CD4-positive, CD25-positive, alpha-beta regulatory T cell (primary cell): Measurements from ENCODE around the gene GSTA3. TPM values are rescaled to one million over a fixed set of nuclear protein-coding genes. Genes with fewer than 3 reads are reported as not detected.

Experiments
- ATAC-seq, 2 donors: fragments of 150-1000 bp; cut with Tn5 transposase; one replicate each; pipeline ENCODE4 v1.10.0; 2021; ENCODE audit warnings: low read depth in 2 of 2, moderate number of reproducible peaks in 2 of 2, moderate library complexity in 1 of 2
- DNase-seq, 3 donors: peaks; one replicate each; pipeline versions ENCODE4 v3.0.0 to v3.0.0-alpha.2; 2012 to 2022; ENCODE audit warnings: mixed read lengths in 1 of 3
- H3K27ac ChIP-seq: one replicate; pipeline ENCODE4 v1.7.0; 2013; ENCODE audit warnings: mild to moderate bottlenecking, low read length; ENCODE audit not compliant: insufficient read depth, poor library complexity, severe bottlenecking
- H3K27me3 ChIP-seq: one replicate; pipeline ENCODE4 v1.7.0; 2013; ENCODE audit warnings: low read length; ENCODE audit not compliant: control insufficient read depth, insufficient read depth
- H3K36me3 ChIP-seq: one replicate; pipeline ENCODE4 v1.7.0; 2013; ENCODE audit warnings: mild to moderate bottlenecking, low read length, moderate library complexity; ENCODE audit not compliant: control insufficient read depth, insufficient read depth
- H3K4me1 ChIP-seq: 2 replicates; pipeline ENCODE4 v1.7.0; 2013; ENCODE audit warnings: mild to moderate bottlenecking, low read length; ENCODE audit not compliant: insufficient read depth, control insufficient read depth, poor library complexity, severe bottlenecking
- H3K4me3 ChIP-seq: one replicate; pipeline ENCODE4 v1.7.0; 2013; ENCODE audit warnings: low read depth, mild to moderate bottlenecking, low read length, moderate library complexity
- H3K9me3 ChIP-seq, 2 experiments: 1 replicate in 1 of 2; 2 replicates in 1 of 2; pipeline ENCODE4 v1.7.0; 2013; ENCODE audit warnings: low read length in 2 of 2, mild to moderate bottlenecking in 1 of 2, moderate library complexity in 1 of 2; ENCODE audit not compliant: control insufficient read depth in 2 of 2
- H3K27ac Mint-ChIP-seq, 3 donors: one replicate each; pipeline ENCODE4 v1.8.0; 2020 to 2022; ENCODE audit warnings: mild to moderate bottlenecking in 3 of 3, mixed read lengths in 3 of 3, moderate library complexity in 2 of 3
- H3K27me3 Mint-ChIP-seq: one replicate; pipeline ENCODE4 v1.8.0; 2022; ENCODE audit warnings: mild to moderate bottlenecking, mixed read lengths
- H3K36me3 Mint-ChIP-seq: one replicate; pipeline ENCODE4 v1.8.0; 2020; ENCODE audit warnings: mixed read lengths
- H3K4me1 Mint-ChIP-seq, 4 donors: one replicate each; pipeline ENCODE4 v1.8.0; 2020 to 2022; ENCODE audit warnings: mixed read lengths in 4 of 4, mild to moderate bottlenecking in 1 of 4
- H3K4me3 Mint-ChIP-seq, 4 donors: one replicate each; pipeline ENCODE4 v1.8.0; 2020 to 2022; ENCODE audit warnings: mild to moderate bottlenecking in 4 of 4, mixed read lengths in 4 of 4, moderate library complexity in 3 of 4
- H3K9me3 Mint-ChIP-seq, 7 donors: one replicate each; pipeline ENCODE4 v1.8.0; 2020 to 2022; ENCODE audit warnings: mixed read lengths in 7 of 7, mild to moderate bottlenecking in 3 of 7, moderate library complexity in 2 of 7
- polyA plus RNA-seq, 4 donors: library from polyadenylated mRNA; unstranded; fragments of 300-500 nt; fragmentation: Illumina TruSeq; gene quantifications; one replicate each; pipeline ENCODE4 v1.2.3, GENCODE V29; 2021
- total RNA-seq: library from RNA; stranded (reverse); gene quantifications from one replicate; pipeline ENCODE4 v1.2.3, GENCODE V29; 2022

GSTA3 gene
- total and polyA plus RNA-seq, 5 donors from 2014 or later: not detected

DNA sequence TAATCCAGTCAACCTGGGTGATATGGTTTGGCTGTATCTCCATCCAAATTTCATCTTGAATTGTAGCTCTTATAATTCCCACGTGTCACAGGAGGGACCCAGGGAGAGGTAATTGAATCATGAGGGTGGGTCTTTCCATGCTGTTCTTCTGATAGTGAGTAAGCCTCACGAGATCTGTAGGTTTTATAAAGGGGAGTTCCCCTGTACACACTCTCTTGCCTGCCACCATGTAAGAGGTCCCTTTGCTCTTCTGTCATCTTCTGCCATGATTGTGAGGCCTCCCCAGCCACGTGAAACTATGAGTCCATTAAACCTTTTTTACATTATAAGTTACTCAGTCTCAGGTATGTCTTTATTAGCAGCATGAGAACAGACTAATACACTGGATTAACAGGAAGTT lies 19.5 kb downstream of the GSTA3 start:
- DNase-seq (no peak), ATAC-seq (no peak)
- H3K27me3 ChIP-seq: peaks cover 6% of the 10 kb centered on the region
- Mint-ChIP-seq H3K9me3 (peaks cover 0 to 3% (median 0%) of the 10 kb centered on the region in 7 donors), H3K4me1 (no peaks in the 10 kb centered on the region), H3K27ac (peak overlapping the region in 1 of 3 donors; percentile 4), H3K36me3 (no peaks in the 10 kb centered on the region), H3K27me3 (peaks cover 28% of the 10 kb centered on the region), H3K4me3 (no peak overlapping the region)
- no peaks in the 10 kb centered on the region for H3K9me3 ChIP-seq
- no peaks in the 10 kb centered on the region for H3K36me3 ChIP-seq
- no peak overlapping the region for H3K27ac ChIP-seq
- H3K4me1 ChIP-seq: no peaks in the 10 kb centered on the region
- no peak overlapping the region for H3K4me3 ChIP-seq

DNA sequence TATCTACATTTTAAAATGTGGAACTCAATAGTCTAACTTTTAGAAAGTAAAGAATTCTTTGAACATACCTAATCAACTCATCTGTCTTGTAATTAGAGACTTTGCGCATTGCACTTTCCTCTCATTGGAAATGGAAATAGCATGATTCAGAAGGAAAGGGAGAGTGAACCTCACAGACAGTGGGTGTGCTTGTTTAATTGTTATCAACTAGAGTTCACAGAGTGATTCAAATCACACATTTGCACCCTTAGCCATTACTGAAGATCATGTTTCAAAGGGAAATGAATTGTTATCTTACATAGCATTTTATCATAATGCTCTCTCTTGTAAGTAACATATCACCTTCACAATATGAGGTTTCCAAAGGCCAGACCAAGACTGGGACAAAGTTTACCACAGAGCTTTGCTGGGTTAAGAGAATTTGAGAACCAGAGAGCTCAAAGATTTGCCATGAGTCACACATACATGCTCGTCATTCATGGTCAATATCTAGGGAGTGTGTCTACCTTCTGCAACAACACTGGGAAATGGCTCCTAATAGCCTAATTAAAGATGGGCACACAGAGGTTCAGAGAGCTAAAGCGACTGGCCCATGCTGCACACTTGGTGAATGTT lies 21.5 kb downstream of the GSTA3 start:
- ATAC-seq (no peak), DNase-seq (no peak)
- no peak overlapping the region for H3K4me3 Mint-ChIP-seq
- Histone ChIP-seq H3K4me3 (no peak overlapping the region), H3K27me3 (peaks cover 6% of the 10 kb centered on the region), H3K27ac (no peak overlapping the region), H3K4me1 (no peaks in the 10 kb centered on the region), H3K36me3 (no peaks in the 10 kb centered on the region), H3K9me3 (no peaks in the 10 kb centered on the region)
- H3K36me3 Mint-ChIP-seq: no peaks in the 10 kb centered on the region
- no peak overlapping the region for H3K27ac Mint-ChIP-seq
- peaks cover 28% of the 10 kb centered on the region for H3K27me3 Mint-ChIP-seq
- H3K9me3 Mint-ChIP-seq: peaks cover 0 to 3% (median 0%) of the 10 kb centered on the region in 7 donors
- no peaks in the 10 kb centered on the region for H3K4me1 Mint-ChIP-seq

DNA sequence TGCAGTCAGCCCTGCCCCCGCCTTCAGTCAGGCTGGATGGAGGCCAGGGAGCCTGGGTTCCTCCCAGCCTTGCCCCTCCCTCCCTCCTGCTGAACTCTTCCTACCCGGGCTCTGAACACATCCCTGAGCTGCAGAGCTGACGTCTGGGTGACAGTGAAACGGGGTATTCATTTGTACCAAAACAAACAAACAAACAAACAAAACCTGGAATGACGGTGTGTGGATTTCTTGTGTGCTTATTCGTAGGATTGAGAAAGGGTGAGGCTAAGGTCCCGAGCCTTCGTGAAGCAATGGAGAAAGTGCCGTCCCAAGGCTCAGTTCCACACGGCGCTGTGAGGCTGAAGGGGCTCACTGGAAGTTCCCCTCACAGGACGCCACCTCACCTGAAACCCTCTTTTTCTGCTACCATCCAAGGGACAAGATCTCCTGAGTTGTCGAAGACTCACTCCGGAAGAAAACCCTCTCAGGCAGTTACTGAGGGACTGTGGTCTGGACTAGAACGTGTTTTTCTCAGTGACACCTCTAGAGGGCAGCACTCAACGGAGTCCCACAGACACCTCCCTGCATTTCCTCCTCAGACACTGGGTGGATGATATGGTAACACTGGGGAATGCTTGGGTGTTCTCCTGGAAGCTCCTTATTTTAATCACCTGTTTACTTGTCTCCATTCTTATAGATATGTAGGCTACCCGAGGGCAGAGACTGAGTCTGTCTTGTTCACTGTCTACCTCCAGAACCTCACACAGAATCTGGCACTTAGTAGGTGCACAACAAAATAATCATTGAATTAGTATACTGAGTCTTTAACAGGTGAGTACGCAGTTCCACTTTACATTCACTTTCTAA lies 27.3 kb downstream of the GSTA3 start:
- H3K4me3 Mint-ChIP-seq: peak overlapping the region; percentile 30 to 88 (median 80)
- ATAC-seq (peak; percentile 91 to 95), DNase-seq (peak; percentile 41 to 77 (median 67))
- no peaks in the 10 kb centered on the region for H3K9me3 ChIP-seq
- H3K27ac ChIP-seq: peak overlapping the region; percentile 5
- peak overlapping the region in 2 of 3 donors; percentile 48 to 80 for H3K27ac Mint-ChIP-seq
- peaks cover 6% of the 10 kb centered on the region for H3K4me1 ChIP-seq
- H3K27me3 ChIP-seq: no peaks in the 10 kb centered on the region
- peak overlapping the region; percentile 87 for H3K4me3 ChIP-seq
- peaks cover 0 to 7% (median 3%) of the 10 kb centered on the region in 4 donors for H3K4me1 Mint-ChIP-seq
- H3K27me3 Mint-ChIP-seq: peaks cover 8% of the 10 kb centered on the region
- no peaks in the 10 kb centered on the region for H3K36me3 ChIP-seq
- no peaks in the 10 kb centered on the region for H3K9me3 Mint-ChIP-seq
- H3K36me3 Mint-ChIP-seq: no peaks in the 10 kb centered on the region

DNA sequence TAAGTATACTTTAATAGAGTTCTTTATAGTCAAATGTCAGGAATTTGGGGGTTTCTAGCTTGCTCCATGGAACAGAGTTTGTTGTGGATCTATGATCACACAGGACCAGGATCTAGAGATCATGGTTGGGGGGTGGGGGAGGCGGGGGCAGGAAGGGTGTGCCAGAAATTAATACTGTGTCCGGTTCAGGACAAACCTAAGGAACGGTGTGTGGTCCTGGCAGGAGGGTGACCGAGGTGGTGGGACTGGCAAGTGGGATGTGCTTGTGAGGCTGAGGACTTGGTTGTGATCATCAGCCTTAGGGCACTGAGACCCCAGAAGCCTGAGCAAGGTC lies 27.9 kb downstream of the GSTA3 start:
- H3K9me3 Mint-ChIP-seq: no peaks in the 10 kb centered on the region
- no peak overlapping the region for H3K4me3 ChIP-seq
- H3K4me3 Mint-ChIP-seq: peak overlapping the region in 3 of 4 donors; percentile 76 to 88 (median 85)

DNA sequence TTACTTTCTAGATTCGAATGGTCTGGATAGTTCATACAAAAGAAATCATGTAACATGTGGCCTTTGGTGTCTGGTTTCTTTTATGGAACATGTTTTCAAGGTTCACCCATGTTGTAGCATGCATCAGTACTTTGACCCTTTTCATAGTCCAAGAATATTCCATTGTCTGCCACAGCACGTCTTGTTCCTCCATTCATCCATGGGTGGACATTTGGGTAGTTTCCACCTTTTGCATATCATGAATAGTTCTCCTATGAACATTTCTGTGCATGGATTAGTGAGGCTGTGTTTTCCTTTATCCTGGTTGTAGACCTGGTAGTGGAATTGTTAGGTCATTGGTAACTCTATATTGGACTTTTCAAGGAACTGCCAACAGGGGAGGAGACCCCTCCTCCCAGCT lies 31.7 kb downstream of the GSTA3 start:
- Histone ChIP-seq H3K27ac (no peak overlapping the region), H3K4me3 (no peak overlapping the region), H3K9me3 (no peaks in the 10 kb centered on the region), H3K27me3 (no peaks in the 10 kb centered on the region), H3K36me3 (no peaks in the 10 kb centered on the region), H3K4me1 (peaks cover 6% of the 10 kb centered on the region)
- no peak overlapping the region for H3K4me3 Mint-ChIP-seq
- peaks cover 14% of the 10 kb centered on the region for H3K27me3 Mint-ChIP-seq
- ATAC-seq (no peak), DNase-seq (no peak)
- H3K36me3 Mint-ChIP-seq: no peaks in the 10 kb centered on the region
- H3K9me3 Mint-ChIP-seq: no peaks in the 10 kb centered on the region
- peaks cover 0 to 7% (median 3%) of the 10 kb centered on the region in 4 donors for H3K4me1 Mint-ChIP-seq
- H3K27ac Mint-ChIP-seq: no peak overlapping the region

More for the DNA sequence above, 27.9 kb downstream of the GSTA3 start:
- H3K27me3 Mint-ChIP-seq: peaks cover 4% of the 10 kb centered on the region
- Histone ChIP-seq H3K9me3 (no peaks in the 10 kb centered on the region), H3K4me1 (peaks cover 6% of the 10 kb centered on the region), H3K36me3 (no peaks in the 10 kb centered on the region), H3K27ac (no peak overlapping the region), H3K27me3 (no peaks in the 10 kb centered on the region)
- H3K27ac Mint-ChIP-seq: peak overlapping the region in 1 of 3 donors; percentile 80
- no peaks in the 10 kb centered on the region for H3K36me3 Mint-ChIP-seq
- DNase-seq (no peak), ATAC-seq (no peak)
- peaks cover 0 to 7% (median 3%) of the 10 kb centered on the region in 4 donors for H3K4me1 Mint-ChIP-seq

DNA sequence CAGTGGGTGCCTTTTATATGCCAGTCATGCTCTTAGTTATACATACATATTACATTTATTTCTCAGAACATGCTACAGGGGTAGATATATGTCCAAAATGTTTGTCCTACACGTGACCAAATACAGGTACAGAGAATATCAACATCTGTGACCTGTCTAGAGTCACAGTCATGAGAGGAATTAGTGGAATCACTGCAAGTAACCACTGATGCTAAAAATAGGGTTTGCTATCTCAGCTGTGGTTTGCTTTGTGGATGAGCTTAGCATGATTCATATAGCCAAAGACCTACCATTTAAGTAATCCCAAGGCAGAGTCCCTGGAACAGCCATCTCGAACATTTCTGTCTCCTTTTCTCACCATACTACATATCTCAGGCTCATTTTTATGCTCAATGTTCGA lies 32.3 kb downstream of the GSTA3 start:
- Histone ChIP-seq H3K27ac (no peak overlapping the region), H3K9me3 (no peaks in the 10 kb centered on the region), H3K36me3 (no peaks in the 10 kb centered on the region), H3K4me1 (peaks cover 3% of the 10 kb centered on the region), H3K27me3 (no peaks in the 10 kb centered on the region), H3K4me3 (no peak overlapping the region)
- no peak for DNase-seq
- no peak for ATAC-seq
- Mint-ChIP-seq H3K9me3 (no peaks in the 10 kb centered on the region), H3K4me3 (no peak overlapping the region), H3K27ac (no peak overlapping the region), H3K27me3 (peaks cover 12% of the 10 kb centered on the region), H3K36me3 (no peaks in the 10 kb centered on the region), H3K4me1 (peaks cover 0 to 3% (median 1%) of the 10 kb centered on the region in 4 donors)

DNA sequence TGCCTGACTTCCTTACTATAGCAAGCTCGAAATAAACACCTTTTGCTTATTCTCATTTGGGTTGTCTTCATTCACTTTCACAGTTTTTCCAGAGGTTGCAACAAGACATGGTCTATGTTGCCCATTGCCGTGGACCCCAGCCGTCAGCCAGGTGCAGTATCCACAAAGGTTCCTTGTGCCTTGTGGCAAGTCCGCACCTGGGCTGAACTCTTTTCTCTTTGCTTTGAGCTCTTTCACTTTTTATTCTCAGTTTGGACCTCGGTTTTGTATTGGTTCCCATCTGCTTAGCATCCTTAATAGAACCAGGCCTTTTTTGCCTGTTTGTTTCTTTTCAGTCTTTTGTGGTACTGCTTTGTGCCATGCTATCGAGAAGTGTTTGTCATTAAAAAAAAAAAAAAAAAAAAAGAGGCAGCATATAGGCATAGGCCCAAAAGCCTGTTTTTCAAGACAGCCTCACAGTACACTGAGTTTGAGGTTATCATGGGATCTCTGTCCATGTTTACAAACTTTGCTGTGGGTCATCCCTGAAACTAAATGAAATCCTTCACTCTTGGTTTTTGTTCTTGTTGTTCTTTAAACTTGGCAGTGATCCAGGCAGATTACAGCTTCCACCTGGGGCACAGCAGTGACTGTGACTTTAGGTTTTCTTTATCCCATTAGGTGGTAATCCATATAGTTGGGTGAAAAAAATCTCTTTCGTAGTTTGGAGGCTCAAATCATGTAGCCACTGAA lies 33.3 kb downstream of the GSTA3 start:
- Mint-ChIP-seq H3K4me1 (no peaks in the 10 kb centered on the region), H3K27ac (no peak overlapping the region), H3K9me3 (no peaks in the 10 kb centered on the region), H3K27me3 (peaks cover 10% of the 10 kb centered on the region), H3K36me3 (no peaks in the 10 kb centered on the region), H3K4me3 (no peak overlapping the region)
- H3K9me3 ChIP-seq: no peaks in the 10 kb centered on the region
- H3K4me3 ChIP-seq: no peak overlapping the region
- H3K4me1 ChIP-seq: no peaks in the 10 kb centered on the region
- H3K27me3 ChIP-seq: no peaks in the 10 kb centered on the region
- H3K27ac ChIP-seq: no peak overlapping the region
- no peak for DNase-seq
- ATAC-seq: no peak
- no peaks in the 10 kb centered on the region for H3K36me3 ChIP-seq
